NCI-H1105 treated with DMSO at 0.1 percent for 48 hours (cell line): ENCODE results near the gene MPDU1.
"Not testable (repeated sequence)": the region's sequence is repeated elsewhere in the genome, so short reads cannot be mapped to it uniquely, and the experiment has no call there.

Source experiments
- DNase-seq: peaks from one replicate; lab custom pipeline; 2025; lab: John Stamatoyannopoulos, UW

The MPDU1 gene

DNA sequence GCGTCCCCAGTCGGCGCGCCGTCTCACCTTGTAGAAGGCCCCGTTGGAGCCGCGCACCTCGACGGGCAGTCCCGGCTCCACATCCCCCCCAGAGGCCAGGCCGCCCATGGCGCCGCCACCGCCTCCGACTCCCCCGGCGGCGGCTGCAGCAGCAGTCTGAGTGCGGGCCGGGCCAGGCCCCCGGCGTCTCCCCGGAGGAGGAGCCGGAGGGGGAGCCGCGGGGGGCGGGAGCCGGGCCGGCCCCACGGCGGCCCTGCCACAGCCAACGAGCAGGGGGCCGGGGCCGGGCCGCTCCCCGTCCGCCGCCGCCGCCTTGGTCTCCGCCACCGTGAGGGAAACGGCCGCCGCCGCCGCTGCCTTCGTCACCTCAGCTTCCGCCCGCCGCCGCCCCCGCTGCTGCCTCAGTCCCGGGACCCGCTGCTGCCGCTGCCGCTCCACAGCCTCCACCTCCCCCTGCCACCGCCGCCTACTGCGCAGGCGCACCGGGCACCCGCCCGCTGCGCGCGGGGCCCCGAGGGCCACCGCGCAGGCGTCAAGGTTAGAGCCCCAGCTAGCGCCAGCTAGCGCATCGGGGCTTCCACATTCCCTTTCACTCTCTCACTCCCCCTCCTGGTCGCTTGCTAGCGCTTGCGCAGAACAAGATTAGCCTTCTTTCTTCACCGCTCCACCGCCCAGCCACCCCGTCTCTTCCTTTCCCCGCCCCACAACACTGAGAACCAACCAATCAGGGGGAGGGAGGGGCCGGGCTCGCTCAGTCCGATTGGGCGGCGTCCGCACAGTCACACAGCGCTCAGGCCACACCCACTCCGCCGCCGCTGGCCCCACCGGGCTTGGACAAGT, 31.0 kb downstream of the MPDU1 start, which contains the start of gene FXR2:
FXR2 (minus strand) TSS at position 473 of the 840 bp plus-strand sequence; CDS start at position 108, 365 bp downstream.
- DNase-seq = peak; percentile 100

GRCh38 chr17:7615265-7615747, 31.7 kb downstream of the MPDU1 start:
- no peak for DNase-seq

- DNase-seq = no peak
These were observed 35.0 kb downstream of the MPDU1 start for GRCh38 chr17:7618608-7619007.

- DNase-seq = no peak
These were observed 37.2 kb downstream of the MPDU1 start for GRCh38 chr17:7620835-7621234.

GRCh38 chr17:7623661-7624060, 40.0 kb downstream of the MPDU1 start:
- no peak for DNase-seq

- DNase-seq = not testable (repeated sequence)
These were observed 42.1 kb downstream of the MPDU1 start for GRCh38 chr17:7625749-7626148.

- DNase-seq = no peak
These were observed 42.7 kb downstream of the MPDU1 start for GRCh38 chr17:7626307-7626706.

GRCh38 chr17:7626956-7627249, 43.3 kb downstream of the MPDU1 start:
- DNase-seq = no peak

- peak; percentile 88 for DNase-seq
These were observed 43.8 kb downstream of the MPDU1 start, which contains the start of gene SAT2 for GRCh38 chr17:7627250-7628121. TSS of gene SAT2 (minus strand) at chr17:7627821. CDS start at chr17:7627635, 186 bp downstream.

DNA sequence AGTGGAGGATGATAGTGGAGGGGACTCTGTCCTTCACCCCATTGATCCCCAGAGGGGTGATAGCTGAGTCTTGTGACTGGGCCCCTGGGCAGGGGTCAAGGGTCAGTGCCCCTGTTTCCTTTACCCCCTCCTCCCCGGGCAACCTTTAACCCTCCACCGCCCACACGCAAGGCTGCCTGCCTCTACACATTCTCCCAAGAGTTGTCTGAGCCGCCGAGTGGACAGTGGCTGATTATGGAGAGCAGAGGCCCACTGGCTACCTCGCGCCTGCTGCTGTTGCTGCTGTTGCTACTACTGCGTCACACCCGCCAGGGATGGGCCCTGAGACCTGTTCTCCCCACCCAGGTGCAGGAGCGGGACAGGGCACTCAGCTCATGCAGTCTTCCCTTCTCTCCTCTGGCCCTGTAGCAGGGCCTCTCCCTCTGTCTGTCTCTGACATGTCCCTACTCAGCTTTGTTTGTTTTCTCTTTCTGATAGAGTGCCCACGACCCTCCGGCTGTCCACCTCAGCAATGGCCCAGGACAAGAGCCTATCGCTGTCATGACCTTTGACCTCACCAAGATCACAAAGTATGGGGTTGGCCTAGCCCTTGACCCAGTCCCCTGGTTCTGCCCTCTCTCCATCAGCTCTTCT, 46.4 kb downstream of the MPDU1 start, which contains the start of gene SHBG:
SHBG (plus strand) TSS at position 197 of the 633 bp plus-strand sequence; CDS start at position 235, 38 bp downstream.
- DNase-seq = no peak

GRCh38 chr17:7631398-7632380, 48.0 kb downstream of the MPDU1 start:
- DNase-seq = no peak

DNA sequence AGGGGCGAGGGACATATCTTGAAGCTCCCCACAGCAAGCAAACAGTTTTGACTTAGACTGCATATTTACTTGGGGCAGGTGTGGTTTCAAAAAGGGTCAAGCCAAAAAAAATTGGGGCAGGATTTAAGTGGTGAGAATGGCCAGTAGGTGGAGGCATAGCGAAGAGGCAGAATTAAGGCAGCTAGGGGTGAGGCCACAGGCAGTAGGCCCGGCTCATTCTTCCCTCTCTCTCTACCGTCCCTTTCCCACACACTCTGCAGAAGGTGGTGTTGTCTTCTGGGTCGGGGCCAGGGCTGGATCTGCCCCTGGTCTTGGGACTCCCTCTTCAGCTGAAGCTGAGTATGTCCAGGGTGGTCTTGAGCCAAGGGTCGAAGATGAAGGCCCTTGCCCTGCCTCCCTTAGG, 48.8 kb downstream of the MPDU1 start:
- peak; percentile 26 for DNase-seq

DNA sequence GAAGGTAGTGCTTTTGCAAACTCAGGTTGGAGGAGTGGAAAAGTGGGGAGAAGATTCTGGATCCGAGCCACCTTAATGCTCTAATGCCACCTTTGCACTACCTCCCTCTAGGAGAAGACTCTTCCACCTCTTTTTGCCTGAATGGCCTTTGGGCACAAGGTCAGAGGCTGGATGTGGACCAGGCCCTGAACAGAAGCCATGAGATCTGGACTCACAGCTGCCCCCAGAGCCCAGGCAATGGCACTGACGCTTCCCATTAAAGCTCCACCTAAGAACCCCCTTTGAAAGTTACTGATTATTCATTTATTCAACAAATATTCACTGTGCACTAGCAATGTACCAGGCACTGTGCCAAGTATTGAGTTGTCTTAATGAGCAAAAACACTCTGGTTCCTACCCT, 49.4 kb downstream of the MPDU1 start:
- no peak for DNase-seq

DNA sequence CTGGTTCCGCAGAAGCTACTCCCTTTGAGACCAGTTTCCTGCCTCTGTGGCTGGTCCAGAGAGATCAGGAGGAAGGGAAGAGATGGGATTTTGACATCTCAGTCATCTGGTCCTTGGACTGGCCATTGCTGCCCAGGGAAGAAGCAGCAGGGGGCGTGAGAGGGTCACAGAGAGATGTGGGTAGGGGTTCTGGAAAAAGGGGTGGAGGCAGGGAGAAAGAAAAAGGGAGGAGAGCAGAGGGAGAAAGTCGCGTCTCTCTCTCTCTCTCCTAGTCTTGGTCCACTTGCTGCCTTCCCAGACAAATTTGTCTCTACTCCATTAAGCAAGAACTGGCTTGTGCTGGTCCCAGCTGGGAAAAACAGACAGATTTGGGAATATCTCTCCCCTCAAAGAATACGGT, 50.7 kb downstream of the MPDU1 start:
- DNase-seq = peak; percentile 30

DNA sequence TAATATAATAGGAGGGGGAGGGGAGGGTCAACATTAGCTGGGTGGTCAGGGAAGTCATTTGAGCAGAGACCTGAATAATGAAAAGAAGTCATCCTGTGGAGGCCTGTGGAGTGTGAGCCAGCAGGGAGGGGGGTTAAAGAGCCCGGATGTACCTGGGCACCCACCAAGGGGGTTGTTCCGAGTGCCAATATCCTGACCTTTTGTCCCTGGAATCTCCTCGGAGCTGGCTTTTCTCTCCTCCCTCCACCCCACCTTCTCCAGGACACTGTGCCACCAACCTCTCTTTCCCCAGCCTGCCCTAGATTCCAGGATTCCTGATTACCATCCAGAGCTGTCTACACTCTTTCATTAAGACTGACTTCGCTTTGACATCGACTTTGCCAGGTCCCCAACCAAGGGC, 52.5 kb downstream of the MPDU1 start:
- no peak for DNase-seq
